GM18909 (cell line): ENCODE results near the gene CNGA2.

Experiments
- ATAC-seq: cut with Tn5 transposase; IDR thresholded peaks from one replicate; pipeline ENCODE4 v1.9.1; 2021; ENCODE audit warnings: mild to moderate bottlenecking; ENCODE audit not compliant: unreplicated experiment, poor library complexity

CNGA2 gene

GRCh38 chrX:151792505-151792904 lies 58.0 kb downstream of the CNGA2 start:
- ATAC-seq = no peak

- ATAC-seq = no peak
These were observed 59.3 kb downstream of the CNGA2 start for GRCh38 chrX:151793886-151794285.
